ENCODE measurements around the gene ZNF181. TPM values are rescaled to one million over a fixed set of nuclear protein-coding genes. Genes with fewer than 3 reads are reported as not detected.

The ZNF181 gene
- total and polyA plus RNA-seq, 3 donors from 2014 or later, result 10.7 to 18.5 (median 16.1) TPM

DNA sequence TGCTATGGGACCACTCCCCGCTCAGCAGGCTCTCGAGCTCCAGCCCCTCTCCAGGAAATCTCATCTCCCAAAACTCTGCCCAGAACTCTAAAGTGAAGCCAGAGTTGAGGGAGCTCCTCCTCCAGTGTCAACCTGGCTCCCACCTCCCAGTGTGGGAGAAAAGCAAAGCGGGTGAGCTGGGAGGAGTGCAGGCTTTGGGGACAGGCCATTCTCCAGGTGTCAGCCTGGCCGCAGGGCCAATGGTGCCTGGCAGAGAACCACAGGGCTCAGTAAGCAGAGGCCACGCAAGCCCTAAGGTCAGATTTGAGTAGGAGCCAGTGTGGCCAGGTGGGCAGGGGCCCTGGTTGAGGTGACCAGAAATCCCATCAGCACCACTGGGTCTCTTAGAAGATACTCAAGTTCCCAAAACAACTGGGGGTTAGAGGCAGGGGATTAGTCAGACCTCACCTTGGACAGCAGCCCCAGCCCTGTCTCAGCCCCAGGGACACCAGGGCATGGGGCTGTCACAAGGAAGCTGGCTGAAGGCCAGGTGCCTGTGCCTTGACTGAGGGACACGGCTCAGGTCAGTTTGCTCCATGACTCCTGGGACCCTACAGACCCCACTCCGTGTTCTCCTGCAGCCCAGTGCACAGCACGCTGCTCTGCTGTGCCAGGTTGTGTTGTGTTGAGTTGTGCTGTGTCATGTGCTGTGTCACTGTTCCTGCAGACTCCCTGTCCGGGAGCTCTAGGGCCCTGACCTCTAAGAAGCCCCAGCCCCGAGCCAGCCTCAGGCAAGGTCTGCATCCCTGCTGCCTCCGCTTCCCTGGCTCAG is 2.8 kb upstream of the ZNF181 start:
- 85 to 91% methylated on average over 6 to 11 of the region's 11 CpGs for WGBS, 2 donors
- intact Hi-C loops (cut with DNase I; ENCODE audit: low total_unique reads), result loop anchor here (5.0 kb wide), 1 partner anchor 54 kb away; the partner anchor contains the start of genes SCGB2B2 and ZNF302
- DNase-seq, result no peak
- H3K9me3 ChIP-seq, result no peaks in the 10 kb centered on the region
- no peaks in the 10 kb centered on the region for H3K27me3 ChIP-seq
- TF ChIP-seq, protein P1, sequence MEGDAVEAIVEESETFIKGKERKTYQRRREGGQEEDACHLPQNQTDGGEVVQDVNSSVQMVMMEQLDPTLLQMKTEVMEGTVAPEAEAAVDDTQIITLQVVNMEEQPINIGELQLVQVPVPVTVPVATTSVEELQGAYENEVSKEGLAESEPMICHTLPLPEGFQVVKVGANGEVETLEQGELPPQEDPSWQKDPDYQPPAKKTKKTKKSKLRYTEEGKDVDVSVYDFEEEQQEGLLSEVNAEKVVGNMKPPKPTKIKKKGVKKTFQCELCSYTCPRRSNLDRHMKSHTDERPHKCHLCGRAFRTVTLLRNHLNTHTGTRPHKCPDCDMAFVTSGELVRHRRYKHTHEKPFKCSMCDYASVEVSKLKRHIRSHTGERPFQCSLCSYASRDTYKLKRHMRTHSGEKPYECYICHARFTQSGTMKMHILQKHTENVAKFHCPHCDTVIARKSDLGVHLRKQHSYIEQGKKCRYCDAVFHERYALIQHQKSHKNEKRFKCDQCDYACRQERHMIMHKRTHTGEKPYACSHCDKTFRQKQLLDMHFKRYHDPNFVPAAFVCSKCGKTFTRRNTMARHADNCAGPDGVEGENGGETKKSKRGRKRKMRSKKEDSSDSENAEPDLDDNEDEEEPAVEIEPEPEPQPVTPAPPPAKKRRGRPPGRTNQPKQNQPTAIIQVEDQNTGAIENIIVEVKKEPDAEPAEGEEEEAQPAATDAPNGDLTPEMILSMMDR (IDR thresholded peaks at IDR 0.05), result no peak
- TF ChIP-seq POLR2A (IDR thresholded peaks at IDR 0.05), result no peak
- H3K4me1 ChIP-seq, result peaks cover 6% of the 10 kb centered on the region
- no peak overlapping the region for H3K4me3 ChIP-seq
- H3K36me3 ChIP-seq (ENCODE audit: low read depth, missing control alignments), result no peaks in the 10 kb centered on the region
- no peak overlapping the region for H3K27ac ChIP-seq

DNA sequence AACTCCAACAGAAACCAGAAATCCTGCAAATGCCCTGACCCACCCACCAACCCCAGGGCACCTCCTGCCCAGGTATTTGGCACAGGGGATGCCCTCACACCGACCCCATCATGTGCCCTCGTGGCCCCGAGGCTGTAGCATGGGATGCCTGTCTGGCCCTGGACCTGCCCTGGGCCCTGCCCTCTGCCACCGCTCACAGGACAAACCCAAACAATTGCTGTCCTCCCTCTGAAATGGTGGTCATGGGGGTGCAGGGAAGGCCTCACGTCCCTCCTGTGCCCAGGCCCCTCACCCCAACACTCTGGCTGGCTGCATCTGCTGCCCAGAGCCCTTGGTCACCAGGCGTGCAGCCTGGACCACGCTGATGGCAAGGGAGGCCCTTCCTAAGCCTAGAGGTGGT is 2.1 kb upstream of the ZNF181 start:
- no peak for DNase-seq
- Histone ChIP-seq H3K27ac (no peak overlapping the region), H3K36me3 (ENCODE audit: low read depth, missing control alignments) (no peaks in the 10 kb centered on the region), H3K4me3 (no peak overlapping the region), H3K4me1 (peaks cover 6% of the 10 kb centered on the region), H3K9me3 (no peaks in the 10 kb centered on the region), H3K27me3 (no peaks in the 10 kb centered on the region)
- 78 to 89% methylated on average over 3 to 7 of the region's 7 CpGs for WGBS, 2 donors
- intact Hi-C loops (cut with DNase I; ENCODE audit: low total_unique reads), result loop anchor here (5.0 kb wide), 1 partner anchor 55 kb away; the partner anchor contains the start of genes SCGB2B2 and ZNF302
- TF ChIP-seq, protein P1 (IDR thresholded peaks at IDR 0.05), result no peak
- TF ChIP-seq POLR2A (IDR thresholded peaks at IDR 0.05), result no peak

DNA sequence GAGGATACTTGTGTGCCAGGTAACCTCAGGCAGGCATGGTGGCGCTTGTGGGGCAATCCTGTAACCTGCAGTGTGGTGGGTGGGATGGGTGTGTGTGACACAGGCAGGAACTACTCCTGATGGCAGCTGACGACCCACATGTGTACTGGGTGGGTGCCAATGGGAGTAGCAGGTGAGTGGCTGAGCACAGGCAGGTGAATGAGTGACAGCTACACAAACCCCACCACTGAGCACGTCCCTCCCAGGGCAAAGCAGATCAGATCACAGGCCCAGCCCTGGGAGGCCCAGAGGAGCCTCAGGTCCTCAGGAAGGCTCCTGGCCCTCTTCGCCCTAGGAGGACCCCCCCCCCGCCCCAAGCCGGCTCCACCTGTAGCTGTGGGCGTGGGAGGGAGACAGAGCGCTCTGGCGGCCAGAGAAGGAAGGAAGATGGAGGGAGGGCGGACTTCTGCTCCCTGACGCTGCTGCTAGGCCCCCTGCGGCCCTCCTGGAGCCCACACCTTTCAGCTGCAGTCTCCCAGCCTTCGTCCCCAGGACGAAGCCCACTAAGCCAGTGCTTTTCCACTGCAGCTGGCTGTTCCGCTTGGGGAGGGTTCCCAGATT is 1.3 kb upstream of the ZNF181 start:
- H3K9me3 ChIP-seq, result no peaks in the 10 kb centered on the region
- H3K36me3 ChIP-seq (ENCODE audit: low read depth, missing control alignments), result no peaks in the 10 kb centered on the region
- TF ChIP-seq POLR2A (IDR thresholded peaks at IDR 0.05), result no peak
- TF ChIP-seq, protein P1 (IDR thresholded peaks at IDR 0.05), result no peak
- H3K4me3 ChIP-seq, result peak overlapping the region; percentile 86 to 88
- intact Hi-C loops (cut with DNase I; ENCODE audit: low total_unique reads), result loop anchor here (5.0 kb wide), 1 partner anchor 55 kb away; the partner anchor contains the start of genes SCGB2B2 and ZNF302
- DNase-seq, result no peak
- peaks cover 6% of the 10 kb centered on the region for H3K4me1 ChIP-seq
- peak overlapping the region; percentile 93 to 97 for H3K27ac ChIP-seq
- WGBS, 2 donors, result 22 to 32% methylated on average over 12 to 15 of the region's 15 CpGs
- no peaks in the 10 kb centered on the region for H3K27me3 ChIP-seq

DNA sequence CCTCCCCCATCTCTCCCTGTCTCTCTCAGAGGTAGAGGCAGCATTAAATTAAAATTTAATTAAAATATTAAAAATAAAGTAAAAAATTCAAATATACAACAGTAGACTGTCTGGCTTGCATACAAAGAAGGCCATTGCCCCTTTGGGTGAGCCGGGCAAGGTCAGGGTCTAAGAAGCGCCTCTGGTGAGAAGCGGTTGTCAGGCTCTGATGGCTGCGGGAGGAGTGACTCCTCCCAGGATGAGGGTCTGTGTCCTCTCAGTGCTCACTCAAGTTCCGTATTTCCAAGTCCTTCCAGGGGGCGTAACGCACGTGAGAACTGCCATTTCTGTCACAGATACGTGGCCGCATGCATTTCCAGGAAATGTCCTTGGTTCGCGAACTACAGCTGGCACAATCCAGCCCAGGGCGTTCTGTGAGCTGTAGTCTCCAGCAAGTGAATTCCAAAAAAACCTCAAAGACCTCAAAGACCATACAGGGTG is 737 bp upstream of the ZNF181 start:
- Histone ChIP-seq H3K9me3 (no peaks in the 10 kb centered on the region), H3K4me1 (peaks cover 6% of the 10 kb centered on the region), H3K27me3 (no peaks in the 10 kb centered on the region), H3K36me3 (ENCODE audit: low read depth, missing control alignments) (no peaks in the 10 kb centered on the region), H3K27ac (peak overlapping the region; percentile 93 to 97), H3K4me3 (peak overlapping the region; percentile 86 to 88)
- no peak for TF ChIP-seq POLR2A (IDR thresholded peaks at IDR 0.05)
- TF ChIP-seq, protein P1 (IDR thresholded peaks at IDR 0.05), result no peak
- 0 to 2% methylated on average over 13 of the region's 13 CpGs for WGBS, 2 donors
- peak; percentile 66 for DNase-seq
- intact Hi-C loops (cut with DNase I; ENCODE audit: low total_unique reads), result loop anchor here (5.0 kb wide), 1 partner anchor 56 kb away; the partner anchor contains the start of genes SCGB2B2 and ZNF302

Data from testis (tissue), 3 donors.